ENCODE data around the gene GOSR2. TPM values are rescaled to one million over a fixed set of nuclear protein-coding genes. Genes with fewer than 3 reads are reported as not detected.

Gene GOSR2
- polyA plus RNA-seq, 1 of the 3 experiments (the other 2 are of a cell fraction) = 74.2 TPM

DNA sequence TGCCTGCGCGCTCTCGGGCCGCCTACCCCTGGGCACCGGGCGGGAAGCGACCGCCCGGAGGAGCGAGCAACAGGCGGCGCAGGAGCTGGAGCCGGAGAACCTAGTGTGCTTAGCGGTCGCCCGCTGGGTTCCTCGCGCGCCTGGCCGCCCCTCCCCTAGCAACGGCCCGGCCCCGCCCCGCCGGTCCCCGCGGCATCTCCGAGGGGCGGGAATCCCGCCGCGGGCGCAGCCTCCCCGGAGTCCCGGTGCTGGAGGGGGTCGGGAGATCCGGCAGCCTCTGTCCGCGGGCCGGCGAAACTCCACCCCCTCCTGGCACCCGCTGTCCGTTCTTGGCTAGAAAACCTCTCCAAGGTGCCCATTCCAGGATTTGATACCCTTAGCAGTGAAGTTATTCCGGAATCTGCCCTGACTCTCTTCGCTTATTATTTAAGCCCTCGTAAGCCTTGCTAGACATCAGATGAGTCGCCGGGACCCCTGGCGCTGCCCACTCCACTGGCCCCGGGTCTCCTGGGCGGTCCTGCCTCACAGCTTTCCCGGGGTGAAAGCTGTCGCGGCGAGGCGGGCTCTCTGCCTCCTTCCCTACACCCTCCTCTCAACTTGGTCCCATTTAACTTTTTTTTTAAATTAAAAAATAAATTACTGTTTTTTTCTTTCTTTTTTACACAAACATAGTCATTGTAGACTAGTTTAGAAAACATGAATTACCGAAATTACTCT, 56.3 kb downstream of the GOSR2 start, which contains the start of gene RPRML:
TSS of gene RPRML (minus strand) at position 107 of the 717 bp plus-strand sequence. CDS start 246 bp downstream, outside the sequence.
- Histone ChIP-seq H3K4me1 (ENCODE audit: control insufficient read depth in 1 of 2, insufficient read depth in 2 of 2, low read depth in 1 of 2, low read length in 1 of 2) (peaks cover 0 to 26% of the 10 kb centered on the region in 2 experiments; a peak in 1 of 4 replicates), H3K9me2 (no peaks in the 10 kb centered on the region), H3K9ac (peak within 1 kb of the TSS; percentile 11; the same call in 1 of the 2 replicates), H3F3A (replicated peaks; ENCODE audit: insufficient read depth) (peaks cover 4% of the 10 kb centered on the region), H3K27ac (ENCODE audit: low read depth in 2 of 2, low read length in 1 of 2) (no peak within 1 kb of the TSS), H3K79me2 (ENCODE audit: insufficient read depth) (no peaks in the 10 kb centered on the region), H3K4me2 (peak within 1 kb of the TSS; percentile 86), H3K27me3 (ENCODE audit: insufficient read depth) (peaks cover 15% of the 10 kb centered on the region), H3K9me3 (no peaks in the 10 kb centered on the region), H3K36me3 (replicated peaks in 1 of 2; ENCODE audit: control insufficient read depth in 1 of 2, insufficient read depth in 2 of 2, low read length in 1 of 2) (no peaks in the 10 kb centered on the region), H4K20me1 (ENCODE audit: insufficient read depth) (no peaks in the 10 kb centered on the region), H3K4me3 (ENCODE audit: low read depth in 2 of 2, low read length in 1 of 2) (peak within 1 kb of the TSS; percentile 49 to 67), H2AFZ (ENCODE audit: low read depth) (peak within 1 kb of the TSS; percentile 71)
- POLR2A ChIA-PET = no interaction called here
- 15% methylated on average over 16 of the region's 57 CpGs for WGBS (ENCODE audit: low lambda C conversion rate)
- CTCF ChIA-PET = interaction anchor here (0.6 to 3.8 kb wide), 6 partner anchors 11 to 934 kb away, joined by 3 to 35 read pairs (median 3); no protein-coding TSS in a partner anchor
- peak; percentile 86 for DNase-seq
- no peak for TF ChIP-seq TCF12 (IDR thresholded peaks at IDR 0.05)

DNA sequence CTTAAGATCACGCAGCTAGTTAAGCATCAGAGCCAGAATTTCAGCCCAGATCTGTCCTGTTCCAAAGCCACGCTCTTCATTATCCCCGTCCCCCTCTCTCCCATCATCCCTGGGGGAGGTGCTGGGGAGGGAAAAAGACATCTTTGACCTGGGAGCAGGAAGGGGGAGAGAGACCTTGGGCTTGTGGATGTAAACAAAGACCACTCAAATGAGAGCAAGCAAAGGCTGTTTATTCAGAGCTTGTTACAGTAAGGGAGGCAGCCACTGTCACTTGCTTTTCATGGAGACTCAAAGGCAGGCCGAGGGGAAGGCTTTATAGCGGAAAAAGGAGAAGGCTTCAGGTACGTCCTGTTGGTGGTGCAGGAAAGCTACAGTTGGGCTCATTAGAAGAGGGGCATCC, 59.6 kb downstream of the GOSR2 start:
- TF ChIP-seq, protein P1, sequence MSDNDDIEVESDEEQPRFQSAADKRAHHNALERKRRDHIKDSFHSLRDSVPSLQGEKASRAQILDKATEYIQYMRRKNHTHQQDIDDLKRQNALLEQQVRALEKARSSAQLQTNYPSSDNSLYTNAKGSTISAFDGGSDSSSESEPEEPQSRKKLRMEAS (IDR thresholded peaks at IDR 0.05; ENCODE audit: low read depth) = no peak
- TF ChIP-seq, protein P2, sequence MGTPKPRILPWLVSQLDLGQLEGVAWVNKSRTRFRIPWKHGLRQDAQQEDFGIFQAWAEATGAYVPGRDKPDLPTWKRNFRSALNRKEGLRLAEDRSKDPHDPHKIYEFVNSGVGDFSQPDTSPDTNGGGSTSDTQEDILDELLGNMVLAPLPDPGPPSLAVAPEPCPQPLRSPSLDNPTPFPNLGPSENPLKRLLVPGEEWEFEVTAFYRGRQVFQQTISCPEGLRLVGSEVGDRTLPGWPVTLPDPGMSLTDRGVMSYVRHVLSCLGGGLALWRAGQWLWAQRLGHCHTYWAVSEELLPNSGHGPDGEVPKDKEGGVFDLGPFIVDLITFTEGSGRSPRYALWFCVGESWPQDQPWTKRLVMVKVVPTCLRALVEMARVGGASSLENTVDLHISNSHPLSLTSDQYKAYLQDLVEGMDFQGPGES (IDR thresholded peaks at IDR 0.05; ENCODE audit: low read depth, low read length) = no peak
- TF ChIP-seq, protein P3, sequence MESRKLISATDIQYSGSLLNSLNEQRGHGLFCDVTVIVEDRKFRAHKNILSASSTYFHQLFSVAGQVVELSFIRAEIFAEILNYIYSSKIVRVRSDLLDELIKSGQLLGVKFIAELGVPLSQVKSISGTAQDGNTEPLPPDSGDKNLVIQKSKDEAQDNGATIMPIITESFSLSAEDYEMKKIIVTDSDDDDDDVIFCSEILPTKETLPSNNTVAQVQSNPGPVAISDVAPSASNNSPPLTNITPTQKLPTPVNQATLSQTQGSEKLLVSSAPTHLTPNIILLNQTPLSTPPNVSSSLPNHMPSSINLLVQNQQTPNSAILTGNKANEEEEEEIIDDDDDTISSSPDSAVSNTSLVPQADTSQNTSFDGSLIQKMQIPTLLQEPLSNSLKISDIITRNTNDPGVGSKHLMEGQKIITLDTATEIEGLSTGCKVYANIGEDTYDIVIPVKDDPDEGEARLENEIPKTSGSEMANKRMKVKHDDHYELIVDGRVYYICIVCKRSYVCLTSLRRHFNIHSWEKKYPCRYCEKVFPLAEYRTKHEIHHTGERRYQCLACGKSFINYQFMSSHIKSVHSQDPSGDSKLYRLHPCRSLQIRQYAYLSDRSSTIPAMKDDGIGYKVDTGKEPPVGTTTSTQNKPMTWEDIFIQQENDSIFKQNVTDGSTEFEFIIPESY (IDR thresholded peaks at IDR 0.05; ENCODE audit: borderline replicate concordance, low read depth) = no peak
- TF ChIP-seq SMC3 (IDR thresholded peaks at IDR 0.05; ENCODE audit: low read depth, low read length) (no peak), RAD21 (IDR thresholded peaks at IDR 0.05; ENCODE audit: low read length) (no peak), TEAD4 (IDR thresholded peaks at IDR 0.05; ENCODE audit: borderline replicate concordance, insufficient read depth) (no peak), RFX5 (IDR thresholded peaks at IDR 0.05; ENCODE audit: low read length) (no peak), GABPA (IDR thresholded peaks at IDR 0.05; ENCODE audit: low read depth) (no peak), NFIC (IDR thresholded peaks at IDR 0.05; ENCODE audit: borderline replicate concordance) (no peak), FOXJ3 (CRISPR knock-in tag; IDR thresholded peaks at IDR 0.05) (no peak), EZH2phosphoT487 (IDR thresholded peaks at IDR 0.05; ENCODE audit: borderline replicate concordance, low read depth) (no peak), EP300 (IDR thresholded peaks at IDR 0.05; ENCODE audit: borderline replicate concordance in 1 of 2, low read depth in 1 of 2, low read length in 1 of 2) (no peak), TCF12 (IDR thresholded peaks at IDR 0.05) (no peak), YY1 (IDR thresholded peaks at IDR 0.05; ENCODE audit: low read depth) (no peak), SIN3A (IDR thresholded peaks at IDR 0.05; ENCODE audit: borderline replicate concordance, low read depth, low read length) (no peak)
- TF ChIP-seq, protein P4, sequence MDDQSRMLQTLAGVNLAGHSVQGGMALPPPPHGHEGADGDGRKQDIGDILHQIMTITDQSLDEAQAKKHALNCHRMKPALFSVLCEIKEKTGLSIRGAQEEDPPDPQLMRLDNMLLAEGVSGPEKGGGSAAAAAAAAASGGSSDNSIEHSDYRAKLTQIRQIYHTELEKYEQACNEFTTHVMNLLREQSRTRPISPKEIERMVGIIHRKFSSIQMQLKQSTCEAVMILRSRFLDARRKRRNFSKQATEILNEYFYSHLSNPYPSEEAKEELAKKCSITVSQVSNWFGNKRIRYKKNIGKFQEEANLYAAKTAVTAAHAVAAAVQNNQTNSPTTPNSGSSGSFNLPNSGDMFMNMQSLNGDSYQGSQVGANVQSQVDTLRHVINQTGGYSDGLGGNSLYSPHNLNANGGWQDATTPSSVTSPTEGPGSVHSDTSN (IDR thresholded peaks at IDR 0.05) = no peak
- Histone ChIP-seq H3K27ac (ENCODE audit: low read depth in 2 of 2, low read length in 1 of 2) (no peak overlapping the region), H4K20me1 (ENCODE audit: insufficient read depth) (no peaks in the 10 kb centered on the region), H3K4me3 (ENCODE audit: low read depth in 2 of 2, low read length in 1 of 2) (no peak overlapping the region), H3K4me1 (ENCODE audit: control insufficient read depth in 1 of 2, insufficient read depth in 2 of 2, low read depth in 1 of 2, low read length in 1 of 2) (peaks cover 0 to 32% of the 10 kb centered on the region in 2 experiments; a peak in 1 of 4 replicates), H3K79me2 (ENCODE audit: insufficient read depth) (no peaks in the 10 kb centered on the region), H3K4me2 (no peak overlapping the region), H3K9me2 (no peaks in the 10 kb centered on the region), H3K27me3 (ENCODE audit: insufficient read depth) (peaks cover 13% of the 10 kb centered on the region), H3F3A (replicated peaks; ENCODE audit: insufficient read depth) (peaks cover 4% of the 10 kb centered on the region), H3K9me3 (no peaks in the 10 kb centered on the region), H3K9ac (no peak overlapping the region), H3K36me3 (replicated peaks in 1 of 2; ENCODE audit: control insufficient read depth in 1 of 2, insufficient read depth in 2 of 2, low read length in 1 of 2) (no peaks in the 10 kb centered on the region), H2AFZ (ENCODE audit: low read depth) (no peak overlapping the region)
- ChIA-PET CTCF (interaction anchor here (1.4 to 5.6 kb wide), 3 partner anchors 9 to 40 kb away, joined by 3 to 37 read pairs (median 29); no protein-coding TSS in a partner anchor), POLR2A (no interaction called here)
- DNase-seq = no peak
- 77% methylated on average over 6 of the region's 6 CpGs for WGBS (ENCODE audit: low lambda C conversion rate)
